GM18861 (cell line): ENCODE measurements around the gene SPDL1.
"Not testable (repeated sequence)": the region's sequence is repeated elsewhere in the genome, so short reads cannot be mapped to it uniquely, and the experiment has no call there.

Experiments used
- ATAC-seq: cut with Tn5 transposase; IDR thresholded peaks from one replicate; pipeline ENCODE4 v1.9.1; 2021; ENCODE audit not compliant: unreplicated experiment

The SPDL1 gene

GRCh38 chr5:169571355-169571754, 12.2 kb upstream of the SPDL1 start:
- ATAC-seq: no peak

- ATAC-seq: no peak
Observed at GRCh38 chr5:169574134-169574646, 9.4 kb upstream of the SPDL1 start.

- no peak for ATAC-seq
Observed at GRCh38 chr5:169576181-169576598, 7.4 kb upstream of the SPDL1 start.

GRCh38 chr5:169577951-169578350, 5.6 kb upstream of the SPDL1 start:
- ATAC-seq: no peak

GRCh38 chr5:169580964-169581363, 2.6 kb upstream of the SPDL1 start:
- no peak for ATAC-seq

- peak; percentile 50 for ATAC-seq
Observed at GRCh38 chr5:169581580-169582227, 1.9 kb upstream of the SPDL1 start.

- ATAC-seq: peak; percentile 37
Observed at GRCh38 chr5:169583101-169583423, 511 bp upstream of the SPDL1 start.

- no peak for ATAC-seq
Observed at GRCh38 chr5:169584998-169585451, 1.5 kb downstream of the SPDL1 start.

GRCh38 chr5:169590602-169591001, 7.0 kb downstream of the SPDL1 start:
- ATAC-seq: no peak

GRCh38 chr5:169591636-169592035, 8.1 kb downstream of the SPDL1 start:
- ATAC-seq: no peak

- ATAC-seq: no peak
Observed at GRCh38 chr5:169592937-169593650, 9.5 kb downstream of the SPDL1 start.

- no peak for ATAC-seq
Observed at GRCh38 chr5:169595172-169595820, 11.7 kb downstream of the SPDL1 start.

- no peak for ATAC-seq
Observed at GRCh38 chr5:169599451-169599850, 15.9 kb downstream of the SPDL1 start.

GRCh38 chr5:169602535-169602934, 19.0 kb downstream of the SPDL1 start:
- no peak for ATAC-seq

GRCh38 chr5:169606279-169606678, 22.7 kb downstream of the SPDL1 start:
- no peak for ATAC-seq

GRCh38 chr5:169607882-169608281, 24.3 kb downstream of the SPDL1 start:
- ATAC-seq: no peak

- ATAC-seq: no peak
Observed at GRCh38 chr5:169609716-169610115, 26.1 kb downstream of the SPDL1 start.

- no peak for ATAC-seq
Observed at GRCh38 chr5:169610606-169611005, 27.0 kb downstream of the SPDL1 start.

GRCh38 chr5:169615561-169615960, 32.0 kb downstream of the SPDL1 start:
- no peak for ATAC-seq

GRCh38 chr5:169624307-169624706, 40.7 kb downstream of the SPDL1 start:
- ATAC-seq: not testable (repeated sequence)

- ATAC-seq: no peak
Observed at GRCh38 chr5:169626779-169627178, 43.2 kb downstream of the SPDL1 start.

GRCh38 chr5:169627551-169627950, 44.0 kb downstream of the SPDL1 start:
- ATAC-seq: no peak
